Neuron (in vitro differentiated cells): ENCODE results near the gene TMEM178B.

Experiments used
- H2AFZ ChIP-seq: one replicate; pipeline ENCODE4 v1.6.1; 2013; ENCODE audit warnings: low read depth, mild to moderate bottlenecking, inconsistent platforms, low read length, moderate library complexity
- H3K27me3 ChIP-seq: one replicate; pipeline ENCODE4 v1.6.1; 2013; ENCODE audit warnings: low read length; ENCODE audit not compliant: insufficient read depth
- H3K36me3 ChIP-seq: one replicate; pipeline ENCODE4 v1.6.1; 2013; ENCODE audit warnings: low read length; ENCODE audit not compliant: insufficient read depth
- H3K4me1 ChIP-seq: one replicate; pipeline ENCODE4 v1.6.1; 2013; ENCODE audit warnings: low read length; ENCODE audit not compliant: insufficient read depth
- H3K4me3 ChIP-seq: 2 replicates; pipeline ENCODE4 v1.5.1; 2013; ENCODE audit warnings: mild to moderate bottlenecking, low read length, moderate library complexity
- H3K9me3 ChIP-seq: one replicate; pipeline ENCODE4 v1.6.1; 2013; ENCODE audit warnings: low read length

TMEM178B gene

DNA sequence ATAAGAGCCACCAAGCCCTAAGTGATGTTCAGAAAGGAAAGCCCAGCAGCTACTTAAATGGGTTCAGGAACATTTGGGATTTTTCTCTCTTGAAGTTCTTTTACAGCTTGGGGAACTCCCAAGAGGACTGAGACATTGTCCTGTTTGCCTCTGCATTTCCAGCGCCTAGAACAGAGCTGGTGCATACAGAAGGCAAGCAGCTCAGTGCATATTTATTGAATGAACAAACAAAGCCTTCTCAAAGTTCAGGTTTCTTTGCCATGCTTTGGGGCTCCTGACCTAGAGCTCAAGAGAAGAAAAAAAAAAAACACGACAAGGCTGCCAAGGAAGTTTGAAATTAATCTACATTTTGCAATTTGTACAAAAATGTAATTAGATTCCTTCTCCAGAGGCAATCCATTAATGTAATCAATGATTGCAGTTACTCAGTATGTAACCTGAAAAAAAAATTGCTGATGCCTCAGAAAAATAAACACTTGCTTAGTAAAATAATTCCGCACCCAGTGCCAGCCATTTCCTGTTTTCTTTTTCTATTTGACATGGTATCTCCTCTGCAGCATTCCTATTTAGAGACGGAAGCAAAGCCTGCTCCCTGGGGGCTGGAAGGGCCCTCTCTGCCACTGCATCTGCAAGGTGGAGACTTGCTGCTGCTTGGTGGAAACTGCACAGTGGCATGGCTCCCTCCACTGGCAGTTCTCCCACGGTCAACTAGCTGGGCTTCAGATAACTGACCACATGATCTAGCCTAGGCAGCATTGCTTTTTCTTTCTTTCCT is 157.3 kb downstream of the TMEM178B start:
- Histone ChIP-seq H3K9me3 (no peaks in the 10 kb centered on the region), H2AFZ (no peak overlapping the region), H3K4me1 (no peaks in the 10 kb centered on the region), H3K4me3 (no peak overlapping the region), H3K36me3 (no peaks in the 10 kb centered on the region), H3K27me3 (no peaks in the 10 kb centered on the region)

DNA sequence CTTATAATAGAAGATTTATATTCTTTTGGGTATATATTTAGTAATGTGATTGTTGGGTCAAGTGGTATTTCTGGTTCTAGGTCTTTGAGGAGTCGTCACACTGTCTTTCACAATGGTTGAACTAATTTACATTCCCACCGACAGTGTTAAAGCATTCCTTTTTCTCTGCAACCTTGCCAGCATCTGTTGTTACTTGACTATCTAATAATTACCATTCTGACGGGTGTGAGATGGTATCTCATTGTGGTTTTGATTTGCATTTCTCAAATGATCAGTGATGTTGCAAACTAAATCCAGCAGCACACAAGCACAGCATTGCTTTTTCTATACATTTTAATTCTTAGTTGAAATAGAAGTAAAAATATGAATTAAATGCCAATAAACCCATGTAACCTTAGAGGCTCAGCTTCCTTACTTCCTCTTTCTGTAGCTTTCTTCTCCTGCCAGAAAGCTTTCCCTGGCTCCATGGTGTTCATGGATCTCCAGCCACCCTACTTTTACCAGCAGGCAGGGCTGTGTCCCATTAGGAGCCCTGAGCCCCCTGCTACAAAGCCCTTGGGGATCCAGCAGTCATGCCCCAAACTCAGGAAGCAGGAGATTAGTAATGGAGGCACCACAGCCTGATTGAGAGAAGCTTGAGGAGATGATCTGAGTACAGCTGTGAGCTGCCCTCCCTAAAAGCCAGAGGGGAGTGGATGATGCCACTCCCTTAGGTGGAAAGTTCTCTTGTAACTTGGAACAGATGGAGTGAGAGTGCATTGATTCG is 158.6 kb downstream of the TMEM178B start:
- Histone ChIP-seq H2AFZ (no peak overlapping the region), H3K4me3 (no peak overlapping the region), H3K4me1 (no peaks in the 10 kb centered on the region), H3K36me3 (no peaks in the 10 kb centered on the region), H3K9me3 (no peaks in the 10 kb centered on the region), H3K27me3 (no peaks in the 10 kb centered on the region)

DNA sequence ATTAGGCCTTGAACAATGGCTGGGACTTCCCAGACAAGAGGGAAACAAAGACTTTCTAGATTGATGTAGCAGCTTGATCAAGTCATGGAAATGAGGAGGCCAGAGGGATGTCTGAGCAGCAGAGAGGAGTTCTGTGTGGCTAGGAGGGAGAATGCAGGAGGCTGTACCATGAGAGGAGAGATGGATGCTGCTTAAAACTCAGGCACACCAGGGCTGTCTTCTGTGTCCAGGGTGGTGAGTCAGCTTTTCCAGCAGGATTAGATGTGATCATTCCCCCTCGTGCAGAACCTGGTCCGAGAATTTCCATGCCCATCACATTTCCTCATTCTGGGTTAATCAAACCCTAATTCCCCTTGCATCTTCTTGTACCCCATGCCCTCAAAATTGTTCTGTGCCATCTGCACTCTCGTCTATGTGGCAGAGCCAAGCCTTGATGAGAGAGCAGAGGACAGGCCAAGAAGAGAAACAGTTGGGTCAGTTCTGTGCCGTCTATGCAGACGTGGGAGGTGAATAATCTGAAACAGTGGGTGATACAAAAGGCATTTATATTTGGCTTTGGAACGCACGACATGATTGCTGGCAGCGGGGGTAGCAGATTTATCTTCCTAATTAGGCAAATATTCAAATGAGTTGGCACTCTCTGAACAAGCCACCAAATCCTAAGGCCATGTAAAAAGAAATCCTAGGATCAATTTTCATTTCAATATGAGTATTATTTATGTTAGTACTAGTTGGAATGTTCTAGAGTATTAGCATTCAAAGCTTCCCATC is 160.7 kb downstream of the TMEM178B start:
- Histone ChIP-seq H3K9me3 (no peaks in the 10 kb centered on the region), H3K27me3 (no peaks in the 10 kb centered on the region), H3K4me3 (no peak overlapping the region), H2AFZ (no peak overlapping the region), H3K4me1 (no peaks in the 10 kb centered on the region), H3K36me3 (no peaks in the 10 kb centered on the region)

DNA sequence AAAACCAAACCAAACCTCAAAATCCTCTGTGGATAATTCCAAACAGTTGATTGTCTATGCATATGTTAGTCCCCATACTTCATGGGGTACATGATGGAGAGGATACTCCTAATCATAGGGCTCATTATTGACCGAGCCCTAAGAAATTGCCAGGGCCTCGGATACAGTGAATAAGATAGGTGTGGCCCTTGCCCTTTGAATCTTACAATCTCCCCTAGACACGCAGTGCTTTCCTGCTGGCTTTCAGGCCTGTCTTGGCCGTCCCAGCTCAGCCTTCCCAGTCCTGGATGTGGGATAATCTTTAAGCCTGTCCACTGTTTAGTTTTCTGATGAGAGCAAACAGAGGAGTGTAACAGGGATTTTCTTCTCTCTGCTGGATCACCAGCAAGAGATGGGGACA is 161.8 kb downstream of the TMEM178B start:
- Histone ChIP-seq H3K36me3 (no peaks in the 10 kb centered on the region), H3K4me3 (no peak overlapping the region), H3K9me3 (no peaks in the 10 kb centered on the region), H3K27me3 (no peaks in the 10 kb centered on the region), H2AFZ (no peak overlapping the region), H3K4me1 (no peaks in the 10 kb centered on the region)

DNA sequence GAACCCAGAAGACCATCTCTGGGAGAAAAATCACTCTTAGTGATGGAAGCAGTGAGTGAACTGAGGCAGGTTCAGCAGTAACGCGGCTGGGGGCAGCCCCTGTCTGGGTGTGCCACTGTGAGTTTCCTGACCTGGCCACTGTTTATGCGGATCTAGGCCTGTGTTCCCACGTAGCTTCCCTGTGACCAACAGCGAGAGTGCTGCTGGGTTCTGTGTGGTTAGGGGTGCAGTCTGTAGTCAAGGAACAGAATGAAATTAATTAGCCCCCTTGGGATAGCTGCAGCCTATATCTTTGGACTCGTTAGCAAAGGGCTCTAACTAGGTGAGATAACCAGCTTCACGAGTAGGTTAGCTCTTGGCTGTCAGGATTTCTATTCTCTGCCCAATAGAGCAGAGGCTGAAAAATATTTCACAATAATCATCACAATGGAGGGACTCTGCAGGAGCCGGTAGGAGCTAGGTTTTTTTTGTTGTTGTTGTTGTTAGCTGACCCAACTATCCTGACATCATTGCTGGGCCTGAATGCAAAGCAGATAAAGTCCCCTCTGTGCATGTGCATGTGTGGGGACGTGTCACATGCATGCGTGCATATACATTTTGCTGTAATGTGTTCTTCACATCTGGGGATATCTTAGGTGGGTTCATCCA is 164.9 kb downstream of the TMEM178B start:
- H2AFZ ChIP-seq = no peak overlapping the region
- no peaks in the 10 kb centered on the region for H3K36me3 ChIP-seq
- H3K4me3 ChIP-seq = no peak overlapping the region
- H3K4me1 ChIP-seq = peaks cover 12% of the 10 kb centered on the region
- H3K9me3 ChIP-seq = no peaks in the 10 kb centered on the region
- no peaks in the 10 kb centered on the region for H3K27me3 ChIP-seq

DNA sequence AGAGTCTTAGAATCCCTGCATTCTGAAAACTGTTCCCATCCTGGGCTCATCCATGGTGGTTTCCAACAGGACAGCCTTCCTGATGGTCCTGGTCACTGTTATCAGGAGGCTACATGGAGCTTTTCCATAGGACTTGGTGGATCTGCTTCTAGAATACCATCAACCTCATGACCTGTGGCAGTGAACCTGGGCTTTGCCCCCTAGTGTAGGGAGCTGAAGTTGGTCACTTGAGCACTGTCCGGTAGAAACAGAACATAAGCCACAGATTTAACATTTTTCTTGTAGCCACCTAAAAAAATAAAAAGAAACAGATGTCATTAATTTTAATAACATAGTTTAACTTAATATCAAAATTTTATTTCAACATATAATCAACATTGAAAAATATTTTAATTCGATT is 165.8 kb downstream of the TMEM178B start:
- Histone ChIP-seq H3K4me3 (no peak overlapping the region), H3K27me3 (no peaks in the 10 kb centered on the region), H3K4me1 (peaks cover 12% of the 10 kb centered on the region), H3K36me3 (no peaks in the 10 kb centered on the region), H3K9me3 (no peaks in the 10 kb centered on the region), H2AFZ (no peak overlapping the region)

DNA sequence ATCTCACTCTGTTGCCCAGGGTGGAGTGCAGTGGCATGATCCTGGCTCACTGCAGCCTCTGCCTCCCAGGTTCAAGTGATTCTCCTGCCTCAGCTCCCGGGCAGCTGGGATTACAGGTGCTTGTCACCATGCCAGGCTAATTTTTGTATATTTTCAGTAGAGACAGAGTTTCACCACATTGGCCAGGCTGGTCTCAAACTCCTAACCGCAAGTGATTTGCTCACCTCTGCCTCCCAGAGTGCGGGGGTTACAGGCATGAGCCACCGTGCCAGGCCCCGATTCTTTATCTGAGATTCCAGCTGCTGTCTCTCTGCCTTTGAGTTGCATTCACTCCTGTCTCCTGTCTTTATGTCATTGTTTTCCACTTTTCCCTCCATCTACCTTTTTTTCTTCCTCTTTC is 168.7 kb downstream of the TMEM178B start:
- no peaks in the 10 kb centered on the region for H3K9me3 ChIP-seq
- H3K4me3 ChIP-seq = no peak overlapping the region
- no peaks in the 10 kb centered on the region for H3K27me3 ChIP-seq
- peaks cover 12% of the 10 kb centered on the region for H3K4me1 ChIP-seq
- H3K36me3 ChIP-seq = no peaks in the 10 kb centered on the region
- H2AFZ ChIP-seq = no peak overlapping the region

DNA sequence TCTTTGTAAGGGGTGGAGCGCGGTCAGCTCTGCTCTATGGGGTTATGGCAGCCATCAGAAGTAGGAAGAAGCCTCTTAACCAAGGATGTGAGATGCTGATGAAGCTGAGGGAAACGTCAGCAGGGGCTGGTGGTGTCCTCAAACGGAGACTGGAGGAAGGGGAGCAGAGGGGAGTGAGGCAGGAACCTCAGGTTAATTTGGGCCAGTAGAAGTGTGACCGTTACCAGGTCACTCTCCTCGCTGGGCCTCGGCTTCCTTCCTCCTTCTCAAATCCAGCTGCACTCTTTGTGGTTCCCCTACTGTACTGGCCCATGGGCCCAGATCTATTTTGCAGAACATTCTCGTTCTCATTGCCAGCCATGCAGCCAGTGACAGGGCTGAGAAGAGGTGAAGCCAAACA is 169.5 kb downstream of the TMEM178B start:
- no peak overlapping the region for H2AFZ ChIP-seq
- H3K9me3 ChIP-seq = no peaks in the 10 kb centered on the region
- no peak overlapping the region for H3K4me3 ChIP-seq
- H3K4me1 ChIP-seq = peaks cover 12% of the 10 kb centered on the region
- H3K27me3 ChIP-seq = no peaks in the 10 kb centered on the region
- H3K36me3 ChIP-seq = no peaks in the 10 kb centered on the region

DNA sequence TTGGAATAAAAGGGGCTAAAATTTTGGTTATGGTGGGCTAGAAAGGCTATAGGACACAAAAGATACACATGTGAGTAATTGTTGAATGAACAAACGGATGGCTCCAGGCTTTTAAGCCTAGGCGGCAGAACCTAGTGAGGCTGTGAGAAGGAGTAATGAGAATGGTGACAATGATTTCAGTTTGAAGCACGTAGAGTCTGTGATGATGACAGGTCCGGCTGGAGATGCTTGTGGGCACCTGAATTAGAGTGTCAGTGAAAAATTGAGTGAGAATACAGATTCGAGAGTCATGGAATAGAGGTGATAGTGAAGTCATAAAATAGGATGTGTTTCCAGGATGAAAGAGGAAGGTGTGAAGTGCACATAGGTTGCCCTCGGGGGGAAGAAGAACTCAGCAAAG is 170.6 kb downstream of the TMEM178B start:
- no peaks in the 10 kb centered on the region for H3K9me3 ChIP-seq
- no peak overlapping the region for H3K4me3 ChIP-seq

DNA sequence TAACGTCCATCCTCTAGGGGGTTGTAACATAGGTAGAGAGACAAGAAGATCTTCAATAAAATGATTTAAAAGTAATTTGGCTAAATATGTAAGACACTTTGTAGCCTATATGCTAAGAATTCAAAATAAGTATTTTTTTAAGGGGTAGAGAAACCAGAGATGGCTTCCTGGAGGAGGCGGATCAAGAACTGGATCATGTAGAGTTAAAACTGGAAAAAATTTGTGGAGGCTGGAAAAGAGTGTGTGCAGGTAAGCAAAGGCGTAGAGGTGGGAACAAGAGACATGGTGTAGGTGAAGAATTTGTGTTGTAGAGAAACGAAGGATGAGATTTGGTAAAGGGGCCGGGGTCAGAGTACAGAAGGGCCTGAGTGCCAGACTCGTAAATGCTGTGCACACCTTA is 172.6 kb downstream of the TMEM178B start:
- H3K4me3 ChIP-seq = no peak overlapping the region
- no peaks in the 10 kb centered on the region for H3K36me3 ChIP-seq
- H2AFZ ChIP-seq = no peak overlapping the region
- H3K27me3 ChIP-seq = no peaks in the 10 kb centered on the region
- no peaks in the 10 kb centered on the region for H3K9me3 ChIP-seq
- peaks cover 12% of the 10 kb centered on the region for H3K4me1 ChIP-seq

More for the DNA sequence above, 170.6 kb downstream of the TMEM178B start:
- no peak overlapping the region for H2AFZ ChIP-seq
- no peaks in the 10 kb centered on the region for H3K27me3 ChIP-seq
- peaks cover 12% of the 10 kb centered on the region for H3K4me1 ChIP-seq
- H3K36me3 ChIP-seq = no peaks in the 10 kb centered on the region

DNA sequence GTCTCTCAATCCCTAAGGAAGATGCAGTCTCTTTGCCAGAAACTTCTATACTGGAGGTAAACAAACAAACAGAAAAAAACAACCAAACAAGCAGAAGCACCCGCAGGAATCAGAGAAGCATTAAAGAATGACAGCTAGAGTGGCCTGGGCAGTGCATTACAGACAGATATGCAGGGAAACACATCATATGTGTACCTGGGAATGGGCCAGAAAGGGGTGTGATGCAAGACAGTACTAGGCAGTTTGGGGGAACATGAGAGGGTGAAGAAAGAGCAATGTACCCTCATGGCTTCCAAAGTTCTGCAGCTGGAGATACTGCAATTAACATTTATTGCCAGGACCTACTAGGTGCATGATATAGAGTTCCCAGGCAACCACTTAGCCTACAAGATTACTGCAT is 177.3 kb downstream of the TMEM178B start:
- Histone ChIP-seq H3K27me3 (peaks cover 3% of the 10 kb centered on the region), H3K9me3 (no peaks in the 10 kb centered on the region), H3K4me1 (no peaks in the 10 kb centered on the region), H2AFZ (no peak overlapping the region), H3K36me3 (no peaks in the 10 kb centered on the region), H3K4me3 (no peak overlapping the region)

DNA sequence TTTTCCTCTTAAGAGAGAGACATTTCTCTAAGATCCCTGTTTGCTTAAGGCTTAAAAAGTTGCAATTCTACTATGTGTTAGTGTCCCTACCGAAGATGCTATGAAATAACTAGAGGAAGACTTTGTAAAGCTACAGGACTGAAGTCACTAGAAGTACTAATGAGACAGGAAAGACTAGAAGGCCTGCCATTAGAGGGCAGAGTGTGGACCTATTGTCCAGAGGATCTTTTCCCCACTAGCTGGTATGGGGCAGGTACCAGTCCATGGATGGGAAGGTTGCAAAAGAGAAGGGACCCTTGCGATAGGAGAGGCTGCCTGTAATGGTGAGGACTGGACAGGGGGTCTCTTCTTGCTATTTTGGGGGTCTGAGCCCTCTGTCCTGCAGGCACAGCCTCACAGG is 178.1 kb downstream of the TMEM178B start:
- no peak overlapping the region for H3K4me3 ChIP-seq
- H3K4me1 ChIP-seq = no peaks in the 10 kb centered on the region
- no peak overlapping the region for H2AFZ ChIP-seq

DNA sequence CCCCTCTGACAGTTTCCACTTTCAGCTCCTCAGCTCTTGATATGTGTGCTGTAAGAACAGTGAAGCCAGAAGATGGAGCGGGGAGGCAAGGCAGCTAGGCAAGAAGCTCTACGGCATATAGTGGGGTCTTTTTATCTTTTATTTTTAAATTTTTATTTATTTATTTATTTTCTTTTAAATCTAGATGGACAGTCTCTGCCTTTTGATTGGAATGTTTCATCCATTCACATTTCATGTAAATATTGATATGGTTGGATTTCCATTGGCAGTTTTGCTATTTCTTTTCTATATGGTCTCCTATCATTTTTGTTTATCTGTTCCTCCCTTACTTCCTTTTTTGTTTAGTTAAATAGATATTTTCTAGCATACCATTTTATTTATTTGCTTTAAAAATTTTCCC is 183.7 kb downstream of the TMEM178B start:
- Histone ChIP-seq H3K4me3 (no peak overlapping the region), H3K27me3 (peaks cover 3% of the 10 kb centered on the region), H3K9me3 (no peaks in the 10 kb centered on the region)

More for the DNA sequence above, 178.1 kb downstream of the TMEM178B start:
- Histone ChIP-seq H3K36me3 (no peaks in the 10 kb centered on the region), H3K9me3 (no peaks in the 10 kb centered on the region), H3K27me3 (peaks cover 3% of the 10 kb centered on the region)

More for the DNA sequence above, 183.7 kb downstream of the TMEM178B start:
- H3K36me3 ChIP-seq = no peaks in the 10 kb centered on the region
- no peak overlapping the region for H2AFZ ChIP-seq
- H3K4me1 ChIP-seq = peaks cover 13% of the 10 kb centered on the region
